Smooth muscle cell (in vitro differentiated cells): Measurements from ENCODE around the gene ABCD2. TPM values are rescaled to one million over a fixed set of nuclear protein-coding genes. Genes with fewer than 3 reads are reported as not detected.

Source experiments
- DNase-seq: peaks from one replicate; lab custom pipeline; 2025; ENCODE audit not compliant: unreplicated experiment; lab: John Stamatoyannopoulos, UW
- H2AFZ ChIP-seq: fragments of 200-600 bp; sonication (generic); 2 replicates; pipeline ENCODE4 v1.6.0; 2016; ENCODE audit warnings: antibody characterized with exemption, low read depth, mild to moderate bottlenecking
- H3F3A ChIP-seq: fragments of 200-600 bp; sonication (generic); 2 replicates; pipeline ENCODE4 v1.6.0; 2017; ENCODE audit warnings: antibody characterized with exemption, low read depth
- H3K27ac ChIP-seq: fragments of 200-600 bp; sonication (generic); 2 replicates; pipeline ENCODE4 v1.5.1; 2016; ENCODE audit warnings: low read depth, mild to moderate bottlenecking
- H3K27me3 ChIP-seq: fragments of 200-600 bp; sonication (generic); 2 replicates; pipeline ENCODE4 v1.6.1; 2016; ENCODE audit warnings: low read depth, mild to moderate bottlenecking
- H3K36me3 ChIP-seq: fragments of 200-600 bp; sonication (generic); 2 replicates; pipeline ENCODE4 v1.5.1; 2016; ENCODE audit warnings: low read depth
- H3K4me1 ChIP-seq: fragments of 200-600 bp; sonication (generic); 2 replicates; pipeline ENCODE4 v1.5.1; 2016; ENCODE audit warnings: low read depth
- H3K4me2 ChIP-seq: fragments of 200-600 bp; sonication (generic); 2 replicates; pipeline ENCODE4 v1.6.0; 2016; ENCODE audit warnings: mild to moderate bottlenecking
- H3K4me3 ChIP-seq: fragments of 200-600 bp; sonication (generic); 2 replicates; pipeline ENCODE4 v1.5.1; 2016; ENCODE audit warnings: mild to moderate bottlenecking
- H3K79me2 ChIP-seq: fragments of 200-600 bp; sonication (generic); 2 replicates; pipeline ENCODE4 v1.6.0; 2016; ENCODE audit warnings: low read depth, mild to moderate bottlenecking
- H3K9ac ChIP-seq: fragments of 200-600 bp; sonication (generic); 2 replicates; pipeline ENCODE4 v1.6.0; 2016; ENCODE audit warnings: low read depth
- H3K9me3 ChIP-seq: fragments of 200-600 bp; sonication (generic); replicated peaks from 2 replicates; pipeline ENCODE4 v1.5.1; 2016; ENCODE audit warnings: low read depth
- H4K20me1 ChIP-seq: fragments of 200-600 bp; sonication (generic); 2 replicates; pipeline ENCODE4 v1.6.0; 2016; ENCODE audit warnings: low read depth
- CTCF ChIP-seq: fragments of 200-600 bp; sonication (generic); IDR thresholded peaks from 2 replicates; pipeline ENCODE4 v1.5.1; 2017; ENCODE audit warnings: borderline replicate concordance, mild to moderate bottlenecking, antibody characterized with exemption; ENCODE audit not compliant: insufficient read depth, poor library complexity, severe bottlenecking
- WGBS: methylation state at CpG from one replicate; pipeline ENCODE4 v1.1.7; 2016; ENCODE audit warnings: low lambda C conversion rate; 5-methylcytosine and 5-hydroxymethylcytosine counted together
- polyA plus RNA-seq: library from polyadenylated mRNA; unstranded; fragments of >200 nt; fragmentation: Nextera tagmentation; extraction: Ambion mirVana; gene quantifications from 2 replicates; pipeline ENCODE4 v1.2.1, GENCODE V29; 2016
- total RNA-seq: library from RNA; depleted of rRNA; stranded (reverse); fragments of >200 nt; gene quantifications from 2 replicates; pipeline ENCODE4 v1.2.3, GENCODE V29; 2014

Gene ABCD2
- total and polyA plus RNA-seq, 2 experiments from 2014 or later = 0.04 TPM; not detected in 1

- H3K4me1 ChIP-seq = no peaks in the 10 kb centered on the region
- no peaks in the 10 kb centered on the region for H3K9me3 ChIP-seq
- H3K4me3 ChIP-seq = no peak overlapping the region
- no peaks in the 10 kb centered on the region for H4K20me1 ChIP-seq
- H3K36me3 ChIP-seq = no peaks in the 10 kb centered on the region
- no peak overlapping the region for H3K27ac ChIP-seq
- H3K79me2 ChIP-seq = no peaks in the 10 kb centered on the region
- DNase-seq = no peak
- H3K9ac ChIP-seq = no peak overlapping the region
- H3F3A ChIP-seq = no peaks in the 10 kb centered on the region
- no peaks in the 10 kb centered on the region for H3K27me3 ChIP-seq
- no peak for TF ChIP-seq CTCF
- peak overlapping the region; percentile 1 for H2AFZ ChIP-seq
- no peak overlapping the region for H3K4me2 ChIP-seq
Measured at GRCh38 chr12:39592295-39592694, 27.3 kb downstream of the ABCD2 start.

GRCh38 chr12:39588348-39588747, 31.3 kb downstream of the ABCD2 start:
- no peaks in the 10 kb centered on the region for H3F3A ChIP-seq
- H3K9me3 ChIP-seq = no peaks in the 10 kb centered on the region
- WGBS = 72% methylated on average over 9 of the region's 9 CpGs
- H3K79me2 ChIP-seq = no peaks in the 10 kb centered on the region
- H3K27me3 ChIP-seq = no peaks in the 10 kb centered on the region
- H3K9ac ChIP-seq = no peak overlapping the region
- no peak for TF ChIP-seq CTCF
- H3K36me3 ChIP-seq = no peaks in the 10 kb centered on the region
- no peaks in the 10 kb centered on the region for H4K20me1 ChIP-seq
- no peak overlapping the region for H3K4me2 ChIP-seq
- H3K4me3 ChIP-seq = no peak overlapping the region
- DNase-seq = no peak
- no peak overlapping the region for H2AFZ ChIP-seq
- no peak overlapping the region for H3K27ac ChIP-seq
- no peaks in the 10 kb centered on the region for H3K4me1 ChIP-seq

GRCh38 chr12:39587225-39587624, 32.4 kb downstream of the ABCD2 start:
- 73% methylated on average over 3 of the region's 3 CpGs for WGBS
- DNase-seq = no peak
- no peak overlapping the region for H3K27ac ChIP-seq
- no peaks in the 10 kb centered on the region for H3K27me3 ChIP-seq
- H4K20me1 ChIP-seq = no peaks in the 10 kb centered on the region
- no peak overlapping the region for H2AFZ ChIP-seq
- no peak overlapping the region for H3K9ac ChIP-seq
- no peaks in the 10 kb centered on the region for H3K4me1 ChIP-seq
- TF ChIP-seq CTCF = peak; percentile 4
- no peaks in the 10 kb centered on the region for H3K79me2 ChIP-seq
- no peaks in the 10 kb centered on the region for H3K36me3 ChIP-seq
- H3K4me3 ChIP-seq = no peak overlapping the region
- H3K9me3 ChIP-seq = no peaks in the 10 kb centered on the region
- H3K4me2 ChIP-seq = no peak overlapping the region
- H3F3A ChIP-seq = no peaks in the 10 kb centered on the region

- Histone ChIP-seq H3K9ac (no peak overlapping the region), H3K79me2 (no peaks in the 10 kb centered on the region), H3K36me3 (no peaks in the 10 kb centered on the region), H3K27me3 (no peaks in the 10 kb centered on the region), H4K20me1 (no peaks in the 10 kb centered on the region), H2AFZ (no peak overlapping the region), H3K4me1 (no peaks in the 10 kb centered on the region), H3K9me3 (no peaks in the 10 kb centered on the region), H3K4me2 (no peak overlapping the region), H3F3A (no peaks in the 10 kb centered on the region), H3K27ac (no peak overlapping the region), H3K4me3 (no peak overlapping the region)
- no peak for DNase-seq
- 98% methylated on average over 1 of the region's 1 CpG for WGBS
- no peak for TF ChIP-seq CTCF
Measured at GRCh38 chr12:39586816-39587215, 32.8 kb downstream of the ABCD2 start.
